Measurements from ENCODE around the gene MTUS2. TPM values are rescaled to one million over a fixed set of nuclear protein-coding genes. Genes with fewer than 3 reads are reported as not detected.

Gene MTUS2
- total RNA-seq, 1 experiment from 2014 or later = 0.05 TPM

DNA sequence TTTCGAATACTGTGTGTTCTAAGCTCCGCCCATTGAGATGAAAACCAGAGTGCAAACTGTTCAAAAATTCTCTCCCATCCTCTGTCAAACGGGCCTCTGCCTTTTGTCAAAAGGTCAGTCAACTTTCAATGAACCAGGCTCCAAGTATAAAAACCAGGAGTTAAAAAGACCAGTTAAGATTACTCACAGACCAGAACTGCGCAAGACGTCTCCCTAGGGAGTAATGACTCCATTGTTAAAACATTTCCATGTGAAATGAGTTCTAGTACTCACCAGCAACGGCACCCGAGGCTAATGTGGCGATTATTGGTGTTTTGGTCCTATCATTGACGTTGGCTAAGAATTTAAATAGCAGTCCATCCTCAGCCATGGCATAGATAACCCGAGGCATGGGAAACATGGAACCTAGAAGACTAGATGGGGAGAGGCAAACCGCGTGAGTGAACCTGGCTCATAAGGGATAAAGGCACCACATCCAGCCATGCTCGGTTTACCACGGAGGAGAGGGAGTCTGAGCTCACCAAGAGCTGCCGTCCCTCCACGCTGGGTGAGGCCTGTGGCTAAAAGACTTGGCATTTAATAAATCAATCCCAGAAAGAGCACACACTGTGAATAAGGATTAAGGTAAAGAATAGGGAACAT, 702.0 kb downstream of the MTUS2 start:
- no peak for DNase-seq (ENCODE audit: low spot score)

DNA sequence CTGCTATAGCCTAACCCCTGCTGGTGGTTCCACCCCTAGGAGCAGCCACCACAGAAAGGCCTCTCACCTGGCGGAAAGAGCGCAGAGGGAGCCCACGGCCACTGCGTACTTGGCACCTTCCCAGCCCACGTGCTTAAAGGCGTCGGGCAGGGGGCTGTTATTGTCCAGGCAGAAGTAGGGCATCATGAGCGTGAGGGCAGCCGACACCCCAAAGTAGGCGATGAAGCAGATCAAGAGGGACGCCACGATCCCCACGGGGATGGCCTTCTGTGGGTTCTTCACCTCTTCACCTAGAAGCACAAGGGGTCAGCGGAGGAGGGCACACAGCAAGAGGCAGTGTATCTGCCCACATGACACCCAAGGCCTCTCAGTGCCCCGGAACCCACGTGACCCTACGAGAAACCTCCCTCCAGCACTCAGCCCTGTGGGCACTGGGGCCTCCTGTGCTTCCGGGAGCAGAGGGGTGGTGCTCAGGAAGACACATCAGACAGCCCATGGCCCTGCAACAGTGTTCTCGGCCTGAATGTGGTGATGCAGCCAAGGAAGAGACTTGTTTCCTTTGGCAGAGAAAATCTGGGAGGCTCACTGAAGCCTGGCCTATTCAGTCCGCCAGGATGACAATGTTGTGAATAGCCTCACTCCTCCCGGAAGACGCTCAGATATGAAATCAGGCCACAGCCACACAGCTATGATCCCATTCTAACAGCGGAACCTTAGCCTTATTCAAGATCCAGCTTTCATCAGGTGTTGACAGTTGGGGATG, 703.2 kb downstream of the MTUS2 start:
- no peak for DNase-seq (ENCODE audit: low spot score)

DNA sequence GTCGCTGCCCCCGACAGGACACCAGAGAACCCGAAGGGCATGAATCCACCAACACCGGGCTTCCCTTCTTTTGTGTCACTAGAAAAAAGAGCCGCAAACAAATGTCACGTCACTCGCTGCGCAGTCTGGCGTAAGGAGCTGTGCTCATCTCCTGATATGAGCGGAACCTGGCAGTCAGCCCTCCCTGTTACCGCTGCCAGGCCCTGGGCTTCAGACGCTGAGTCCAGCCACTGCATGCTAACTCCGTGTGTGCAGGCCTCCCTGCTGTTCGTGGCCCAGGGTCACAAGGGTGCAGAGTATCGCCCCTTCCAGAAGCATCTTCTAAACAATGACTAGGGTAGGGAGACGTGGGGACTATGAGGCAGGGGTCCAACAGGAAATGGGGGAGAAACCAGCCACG, 704.0 kb downstream of the MTUS2 start:
- DNase-seq (ENCODE audit: low spot score) = no peak

DNA sequence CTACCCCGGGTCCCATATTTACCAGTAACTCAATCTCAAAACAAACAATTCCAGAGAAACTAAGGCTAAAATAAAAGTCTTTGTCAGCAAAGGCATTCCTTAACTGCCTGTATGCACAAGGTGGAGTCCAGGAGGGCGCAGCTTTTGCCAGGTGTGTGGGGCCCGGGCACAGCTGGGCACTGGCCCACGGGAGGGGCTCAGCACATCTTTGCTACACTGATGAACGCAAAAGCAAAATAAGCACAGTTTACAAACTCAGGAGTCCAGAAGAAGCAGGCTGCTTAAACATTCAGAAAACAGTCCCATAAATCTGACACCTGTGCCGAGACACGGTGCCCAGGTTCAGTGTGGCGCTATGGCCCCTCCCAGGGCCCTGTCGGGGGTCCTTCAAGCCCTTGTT, 704.5 kb downstream of the MTUS2 start:
- no peak for DNase-seq (ENCODE audit: low spot score)

DNA sequence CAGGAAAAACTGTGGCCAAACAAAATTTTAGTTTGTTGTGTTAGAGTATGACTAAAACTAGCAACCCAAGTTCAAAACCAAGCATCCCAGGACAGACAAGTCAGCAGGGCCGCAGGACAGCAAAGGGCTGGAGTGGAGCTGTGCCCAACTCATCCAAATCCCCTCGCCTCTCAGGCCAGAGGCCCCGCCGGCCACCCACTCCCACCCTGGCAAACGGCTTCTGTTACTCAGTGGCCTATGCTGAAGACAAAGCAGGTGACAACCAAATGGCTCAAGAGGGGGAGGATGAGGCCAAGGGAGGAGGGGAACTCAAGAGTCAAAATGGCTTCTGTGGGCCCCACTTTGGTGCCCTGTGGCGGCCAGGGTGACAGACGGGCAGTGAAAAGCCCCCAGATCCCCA, 705.6 kb downstream of the MTUS2 start:
- DNase-seq (ENCODE audit: low spot score) = no peak

DNA sequence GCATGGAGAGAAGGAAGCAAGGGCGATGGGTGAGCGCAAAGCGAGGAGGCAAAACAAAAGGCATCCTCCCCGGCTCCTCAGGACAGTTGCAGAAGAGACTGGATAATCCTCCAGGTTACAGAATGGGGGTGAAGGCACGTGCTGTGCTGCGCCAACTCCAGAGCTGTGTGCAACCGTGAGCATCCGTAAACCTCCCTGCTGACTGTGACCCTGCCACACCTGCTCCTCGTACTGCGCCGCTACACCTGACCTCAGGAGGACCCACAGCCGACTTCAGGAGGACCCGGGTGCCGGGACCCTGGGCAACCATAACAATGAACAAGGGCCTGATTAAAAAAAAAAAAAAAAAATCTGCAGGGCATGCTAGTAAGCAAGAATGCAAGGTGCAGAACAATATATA, 706.6 kb downstream of the MTUS2 start:
- no peak for DNase-seq (ENCODE audit: low spot score)

DNA sequence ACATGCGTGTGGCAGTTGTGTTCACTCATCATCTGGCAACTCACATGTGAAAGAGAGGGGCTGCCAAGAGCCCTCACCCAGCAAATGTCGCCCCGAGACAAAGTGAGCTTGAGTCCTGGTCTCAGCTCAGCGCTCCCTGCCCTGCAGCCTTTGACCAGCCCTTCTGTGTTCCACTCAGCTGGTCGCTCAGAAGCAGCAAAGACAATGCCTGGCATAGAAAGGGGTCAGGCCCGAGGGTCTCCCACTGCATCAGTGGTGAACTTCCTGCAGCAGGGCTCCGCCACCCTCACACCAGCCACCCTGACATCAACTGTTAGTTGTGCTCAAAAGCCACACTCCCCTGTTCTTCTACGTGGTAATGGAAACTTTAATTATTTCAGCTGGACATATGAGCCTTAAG, 707.4 kb downstream of the MTUS2 start:
- no peak for DNase-seq (ENCODE audit: low spot score)

DNA sequence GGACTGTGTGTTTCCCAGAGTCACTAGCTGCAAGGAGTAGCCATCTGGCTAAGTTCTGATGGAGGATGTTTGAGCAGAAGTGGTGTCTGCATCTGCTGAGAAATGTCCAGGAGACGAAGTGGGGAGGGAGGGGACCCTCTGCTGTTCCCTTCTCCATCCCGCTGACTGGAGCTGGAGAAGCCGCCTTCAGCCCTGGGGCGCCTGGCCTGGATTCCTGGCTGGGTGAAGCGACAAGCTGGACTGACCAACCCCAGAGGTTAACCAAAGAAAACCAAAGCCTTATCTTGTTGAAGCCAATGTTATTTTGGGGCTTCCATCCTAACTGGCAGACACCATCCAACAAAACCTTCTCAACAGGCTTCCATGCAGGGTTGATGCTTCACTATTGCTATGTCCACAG, 707.8 kb downstream of the MTUS2 start:
- no peak for DNase-seq (ENCODE audit: low spot score)

DNA sequence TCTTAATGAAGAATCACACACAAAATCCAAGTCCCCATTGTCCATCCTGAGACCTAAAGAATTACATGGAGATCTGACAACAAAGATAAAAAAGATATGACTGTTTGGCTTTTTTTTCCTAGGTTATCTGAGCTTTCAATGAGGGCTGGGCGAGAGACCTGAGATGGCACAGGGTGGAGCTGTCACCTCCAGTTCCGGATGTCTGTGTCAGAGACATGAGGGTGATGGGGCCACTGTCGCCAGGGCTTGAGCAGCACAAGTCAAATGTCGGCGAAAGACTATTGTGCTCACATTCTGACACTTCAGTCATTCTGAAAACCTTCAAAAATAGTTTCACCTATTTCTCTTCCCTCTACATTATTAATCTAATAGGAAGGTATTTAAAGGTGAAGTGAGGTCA, 709.6 kb downstream of the MTUS2 start:
- DNase-seq (ENCODE audit: low spot score) = no peak

DNA sequence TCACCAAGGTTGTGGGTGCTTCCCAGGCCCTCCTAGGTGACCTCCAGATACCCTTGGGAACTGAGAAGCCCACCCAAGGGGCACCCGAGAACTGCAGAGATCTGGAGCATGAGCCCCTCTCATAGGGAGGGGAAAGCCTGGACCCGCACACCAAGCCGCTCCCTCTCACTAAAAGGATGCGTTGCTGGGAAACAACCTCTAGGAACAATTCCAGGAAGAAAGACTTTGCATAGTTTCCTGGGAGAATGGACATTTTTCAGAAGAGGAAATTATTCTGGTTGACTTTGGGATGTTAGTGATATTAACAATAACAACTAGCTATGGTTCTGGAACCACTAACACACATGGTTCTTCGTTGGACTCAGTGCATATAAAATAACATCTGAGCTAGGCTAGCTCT, 710.8 kb downstream of the MTUS2 start:
- no peak for DNase-seq (ENCODE audit: low spot score)

DNA sequence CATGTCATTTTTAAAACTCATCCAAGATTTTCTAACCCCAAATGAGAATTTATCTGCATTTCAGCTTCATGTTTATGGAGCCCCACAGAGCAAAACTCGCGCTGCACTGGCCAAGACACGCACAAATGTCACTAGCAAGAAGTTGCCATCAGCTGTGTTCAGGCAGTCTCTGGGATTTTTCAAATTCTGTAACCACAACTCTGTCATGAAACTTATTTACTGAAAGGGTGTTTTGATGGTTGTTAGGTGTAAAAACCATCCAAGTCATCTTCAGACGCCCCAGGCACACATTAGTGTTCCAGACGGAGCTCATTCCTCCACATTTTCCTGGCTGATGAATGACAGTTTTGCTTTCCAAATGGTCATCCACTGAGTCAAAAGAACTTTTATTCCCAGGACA, 712.0 kb downstream of the MTUS2 start:
- no peak for DNase-seq (ENCODE audit: low spot score)

DNA sequence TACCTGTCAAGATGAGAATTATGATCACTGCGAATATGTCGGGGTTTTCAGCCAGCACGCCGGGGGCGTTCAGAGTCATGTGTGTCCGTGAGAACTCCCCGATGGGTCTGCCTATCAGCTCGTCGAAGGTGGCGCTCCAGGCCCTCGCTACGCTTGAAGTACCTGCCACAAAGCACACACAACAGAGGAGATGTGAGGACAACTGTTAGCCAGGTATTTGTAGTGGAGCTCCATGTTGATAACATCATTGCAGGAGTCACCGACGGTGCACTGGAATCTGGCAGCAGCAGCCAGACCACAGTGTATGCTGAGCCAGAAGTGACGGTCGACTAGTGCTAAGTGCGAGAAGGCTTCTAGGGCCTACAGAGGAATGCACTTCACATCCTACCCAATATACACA, 712.7 kb downstream of the MTUS2 start:
- no peak for DNase-seq (ENCODE audit: low spot score)

DNA sequence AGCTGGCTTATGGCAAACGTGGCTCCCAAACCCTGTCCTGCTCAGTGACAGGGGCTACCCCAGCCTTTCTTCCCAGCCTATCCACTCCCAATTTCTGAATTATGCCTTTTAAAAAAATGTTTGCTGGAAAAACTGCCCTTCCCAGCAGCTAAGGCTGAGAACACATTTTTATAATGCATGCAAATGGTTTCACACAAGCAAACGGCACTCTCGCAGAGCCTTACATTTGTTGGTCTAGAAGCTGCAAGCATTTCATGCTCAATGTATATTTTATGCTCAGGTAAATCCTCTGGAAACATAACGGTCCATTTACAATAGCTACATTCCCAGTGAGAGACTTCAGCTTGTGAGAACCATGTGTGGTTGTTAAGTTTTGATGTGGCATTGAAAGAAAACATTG, 713.9 kb downstream of the MTUS2 start:
- DNase-seq (ENCODE audit: low spot score) = no peak

DNA sequence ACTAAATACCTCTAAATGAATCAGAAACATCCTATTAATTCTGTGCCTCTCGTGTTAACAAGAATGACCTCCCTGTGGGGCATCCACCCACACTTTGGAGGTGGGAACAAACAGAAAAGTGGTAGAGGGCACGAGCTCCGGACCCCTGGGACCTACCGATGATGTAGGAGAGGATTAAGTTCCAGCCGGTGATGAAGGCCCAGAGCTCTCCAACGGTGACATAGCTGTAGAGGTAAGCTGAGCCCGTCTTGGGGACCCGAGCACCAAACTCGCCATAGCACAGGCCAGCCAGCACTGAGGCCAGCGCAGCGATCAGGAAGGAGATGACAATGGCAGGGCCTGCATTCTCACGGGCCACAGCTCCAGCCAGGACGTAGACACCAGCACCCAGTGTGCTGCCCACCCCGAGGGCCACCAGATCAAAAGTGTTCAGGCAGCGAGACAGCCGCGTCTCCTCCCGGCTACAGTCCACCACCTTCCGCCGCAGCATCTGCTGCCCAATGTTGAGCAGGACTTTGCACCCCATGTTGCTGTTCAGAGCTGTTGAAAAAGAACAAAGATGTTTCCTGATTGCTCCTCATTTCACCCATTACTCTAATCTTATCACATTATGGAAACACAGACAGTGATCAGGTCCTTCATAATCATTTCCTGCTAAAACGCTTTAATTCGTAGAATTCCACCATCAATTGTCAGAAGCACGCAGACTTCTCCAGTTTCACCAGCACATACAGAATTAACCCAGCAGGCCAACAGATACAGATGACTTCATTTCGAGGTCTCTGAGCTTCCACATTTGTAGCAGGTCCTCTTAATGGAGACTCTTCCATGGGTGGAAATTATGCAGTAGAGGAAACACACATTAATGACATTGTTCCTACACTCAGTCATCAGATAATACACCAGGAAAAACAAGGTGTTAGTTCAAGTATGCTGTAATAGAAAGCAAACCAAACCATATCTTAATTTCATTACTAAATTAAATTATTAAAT, 715.8 kb downstream of the MTUS2 start:
- DNase-seq (ENCODE audit: low spot score) = no peak

DNA sequence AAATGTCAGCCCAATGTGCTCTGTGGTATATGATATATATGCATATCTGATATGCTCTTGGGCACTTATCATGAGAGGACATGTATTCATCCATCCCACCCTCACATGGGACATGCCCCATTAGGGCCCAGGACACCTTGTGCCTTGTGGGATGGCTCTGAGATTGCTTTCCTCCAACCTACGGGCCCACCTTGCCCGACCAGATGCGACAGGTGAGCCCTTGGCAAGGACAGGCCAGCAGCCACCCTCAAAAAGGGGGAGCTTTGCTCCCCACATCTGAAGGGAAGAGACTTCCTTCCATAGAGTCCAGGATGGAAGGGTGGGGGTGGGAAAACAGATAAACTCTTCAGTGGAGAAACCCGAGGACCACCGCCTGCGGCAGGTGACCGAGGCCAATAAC, 716.7 kb downstream of the MTUS2 start:
- no peak for DNase-seq (ENCODE audit: low spot score)

DNA sequence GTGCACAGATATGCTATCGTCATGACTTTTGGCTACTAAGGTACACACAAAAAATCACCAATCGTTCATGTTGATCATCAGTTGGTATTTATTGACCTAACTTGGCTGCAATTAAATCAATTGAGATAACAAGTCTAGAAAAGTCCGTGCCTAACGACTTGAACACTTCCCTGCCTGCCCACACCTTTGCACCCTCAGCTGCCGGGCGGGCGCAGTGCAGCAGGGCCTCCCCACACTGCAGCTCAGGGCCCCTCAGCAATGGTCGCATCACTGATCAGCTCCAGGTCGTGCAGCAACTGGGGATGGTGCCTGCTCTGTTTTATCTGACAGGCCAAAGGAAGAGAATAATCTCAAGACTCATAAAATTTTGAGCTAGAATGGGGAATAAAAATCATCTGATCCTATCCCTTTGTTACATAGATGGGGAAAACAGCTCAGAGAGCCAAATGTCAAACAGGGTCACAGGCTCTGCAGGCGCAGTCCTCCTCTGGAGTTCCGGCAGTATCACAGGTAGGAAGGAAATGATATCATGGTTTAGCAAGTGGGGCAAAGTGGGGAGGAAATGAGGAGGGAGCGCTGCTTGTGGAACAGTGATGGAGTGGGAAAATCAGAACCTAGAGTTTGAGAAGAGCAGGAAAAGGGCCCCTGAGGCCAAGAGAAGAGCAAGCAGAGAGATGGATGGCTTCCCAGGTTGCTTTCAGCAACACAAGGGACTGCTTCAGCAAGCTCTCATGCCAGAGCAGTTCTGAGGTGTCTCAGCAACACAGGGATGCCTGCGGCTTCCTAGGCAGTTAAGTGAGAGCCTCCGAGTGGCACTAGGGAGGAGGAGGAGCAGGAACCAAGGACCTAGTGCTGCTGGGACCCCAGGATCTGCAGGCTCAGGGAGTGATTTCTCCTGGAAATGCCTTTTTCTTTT, 717.9 kb downstream of the MTUS2 start:
- no peak for DNase-seq (ENCODE audit: low spot score)

DNA sequence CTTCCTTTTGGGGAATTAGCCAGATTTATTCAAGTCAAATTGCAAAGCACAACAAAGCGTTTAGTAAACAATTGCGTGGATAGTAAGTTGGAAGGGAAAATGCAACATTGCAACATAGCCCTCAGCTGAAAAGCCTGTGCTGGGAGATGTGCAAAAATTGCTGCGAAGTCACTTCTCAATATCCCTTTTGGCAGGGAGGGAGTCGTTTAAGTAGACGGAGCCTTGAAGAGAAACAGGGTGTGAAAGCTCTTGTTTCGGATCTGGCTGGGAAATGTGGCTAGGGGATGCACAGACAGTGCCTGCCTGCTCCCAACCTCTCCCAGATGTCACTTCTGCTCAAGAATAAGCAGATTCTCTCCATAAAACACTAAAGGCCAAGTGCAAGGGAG, 718.5 kb downstream of the MTUS2 start:
- DNase-seq (ENCODE audit: low spot score) = no peak

DNA sequence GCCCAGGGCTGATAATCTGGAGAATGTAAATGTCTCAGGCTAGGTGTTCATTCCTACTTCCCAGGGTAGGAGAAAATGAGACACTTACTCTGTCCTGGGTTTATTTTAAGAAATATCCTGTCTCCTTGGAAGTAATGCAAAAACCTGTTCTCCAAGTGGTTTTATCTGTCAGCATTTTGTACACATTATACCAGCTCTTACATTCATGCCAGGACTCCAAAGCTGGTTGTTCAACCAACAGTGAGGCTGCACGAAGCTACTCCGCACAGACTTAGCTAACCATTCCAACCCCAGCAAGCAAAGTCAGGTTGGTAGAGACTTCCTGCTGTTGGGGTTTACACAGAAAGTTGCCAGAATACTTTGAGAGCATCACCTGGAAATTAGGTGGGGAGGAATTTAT, 719.7 kb downstream of the MTUS2 start:
- no peak for DNase-seq (ENCODE audit: low spot score)

DNA sequence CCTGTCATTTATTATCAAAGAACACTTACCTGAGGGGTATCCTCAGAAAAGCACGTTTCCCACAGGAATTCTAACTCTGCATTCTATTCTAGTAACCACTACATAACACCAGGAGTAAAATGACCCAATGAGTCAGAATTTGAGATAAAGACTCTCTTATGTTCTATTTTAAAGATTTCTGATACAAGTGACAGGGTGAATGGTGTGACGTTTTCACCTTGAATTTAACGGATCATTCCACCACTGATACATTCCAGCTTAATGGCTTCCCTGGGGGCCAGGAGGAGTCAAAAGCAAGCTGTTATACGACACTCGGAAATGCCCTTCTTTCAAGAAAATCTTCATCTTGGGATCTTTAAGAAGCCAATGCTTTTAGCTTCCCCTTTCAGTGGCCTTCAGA, 720.2 kb downstream of the MTUS2 start:
- no peak for DNase-seq (ENCODE audit: low spot score)

DNA sequence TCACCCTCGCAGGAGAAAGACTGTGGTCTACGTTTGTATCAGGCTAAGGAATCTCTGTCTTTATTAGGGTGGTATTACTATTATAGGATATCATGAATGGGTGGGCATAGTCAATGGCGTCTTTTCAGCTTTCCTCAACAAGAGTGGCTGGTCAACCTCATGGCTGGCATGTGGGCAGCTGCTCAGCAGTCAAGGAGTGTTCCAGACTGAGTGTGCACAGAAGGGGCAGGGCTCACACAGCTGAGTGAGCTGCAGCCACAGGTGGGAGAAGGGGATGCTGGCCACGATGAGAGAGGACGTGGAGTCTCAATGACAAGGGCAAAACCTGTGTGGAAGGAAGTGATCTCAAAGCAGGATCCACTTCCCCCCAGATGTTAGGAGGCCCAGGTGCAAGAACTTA, 720.7 kb downstream of the MTUS2 start:
- DNase-seq (ENCODE audit: low spot score) = no peak

DNA sequence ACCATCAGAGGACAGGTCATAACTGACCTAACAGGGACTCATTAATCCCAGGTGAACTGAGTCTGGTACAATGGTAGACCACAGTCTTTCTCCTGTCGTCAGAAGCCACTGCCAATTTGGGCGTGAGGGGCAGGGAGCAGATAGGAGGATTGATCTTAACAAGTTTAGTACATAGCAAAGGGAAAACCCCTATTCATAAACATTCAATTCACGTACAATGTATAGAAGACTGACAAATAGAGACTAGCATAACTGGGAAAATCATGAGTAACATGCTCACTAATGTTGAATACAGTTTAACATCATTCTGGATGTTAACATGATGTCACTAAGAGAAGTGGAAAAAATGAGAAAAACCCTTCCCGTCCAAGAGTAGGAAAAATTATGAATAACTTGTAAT, 721.3 kb downstream of the MTUS2 start:
- DNase-seq (ENCODE audit: low spot score) = no peak

All from HT-29 (cell line).